Prostate gland (tissue), 2 donors: ENCODE results near the gene DACT2. TPM values are rescaled to one million over a fixed set of nuclear protein-coding genes. Genes with fewer than 3 reads are reported as not detected.

Experiments used
- DNase-seq: peaks from one replicate; pipeline ENCODE4 v3.0.0-alpha.2; 2019; ENCODE audit warnings: low spot score
- H3K27ac ChIP-seq, 2 donors: fragments of 200-600 bp; sonication (generic); 2 replicates each; pipeline ENCODE4 v1.5.1; 2017 to 2019
- H3K27me3 ChIP-seq: fragments of 200-600 bp; sonication (generic); replicated peaks from 2 replicates; pipeline ENCODE4 v1.5.1; 2019; ENCODE audit not compliant: insufficient read depth
- H3K36me3 ChIP-seq, 2 donors: fragments of 200-600 bp; sonication (generic); 1 replicate in 1 of 2; 2 replicates in 1 of 2; pipeline versions ENCODE4 v1.5.1 to v1.8.1; 2017 to 2019
- H3K4me1 ChIP-seq: fragments of 200-600 bp; sonication (generic); replicated peaks from 2 replicates; pipeline ENCODE4 v1.5.1; 2019
- H3K4me3 ChIP-seq, 2 donors: fragments of 200-600 bp; sonication (generic); 2 replicates each; pipeline ENCODE4 v1.5.1; 2017 to 2019
- H3K9me3 ChIP-seq: fragments of 200-600 bp; sonication (generic); 2 replicates; pipeline ENCODE4 v1.5.1; 2017
- CTCF ChIP-seq, 4 experiments: fragments of 200-600 bp in 2 of 4; fragments of 450-650 bp in 2 of 4; sonication (generic) in 2 of 4; IDR thresholded peaks; 1 replicate in 3 of 4; 2 replicates in 1 of 4; pipeline ENCODE4 v1.5.1; 2016 to 2019; ENCODE audit warnings: antibody characterized with exemption in 4 of 4, mild to moderate bottlenecking in 2 of 4, moderate library complexity in 2 of 4
- POLR2A ChIP-seq: fragments of 450-650 bp; IDR thresholded peaks from one replicate; pipeline ENCODE4 v1.6.1; 2016; ENCODE audit warnings: antibody characterized with exemption, mild to moderate bottlenecking
- POLR2AphosphoS5 ChIP-seq: sonication (generic); formaldehyde crosslinking; IDR thresholded peaks from one replicate; pipeline ENCODE4 v1.6.1; 2017; ENCODE audit warnings: antibody characterized with exemption
- WGBS: methylation state at CpG from one replicate; pipeline ENCODE4 v1.1.5; 2018; 5-methylcytosine and 5-hydroxymethylcytosine counted together
- intact Hi-C: fragments of 100-400 bp; cut with DNase I; formaldehyde crosslinking; loops from one replicate; pipeline ENCODE4 v1.14.2; 2022
- total RNA-seq, 2 donors: library from RNA; depleted of rRNA; stranded (reverse); fragments of >200 nt; gene quantifications; one replicate each; pipeline ENCODE4 v1.1.0, GENCODE V29; 2016

DACT2 gene
- total RNA-seq, 2 donors from 2014 or later, result 22.1 to 28.1 TPM

- H3K4me1 ChIP-seq, result no peaks in the 10 kb centered on the region
- TF ChIP-seq CTCF (IDR thresholded peaks at IDR 0.05), result no peak
- TF ChIP-seq POLR2AphosphoS5, result no peak
- TF ChIP-seq POLR2A, result no peak
- H3K36me3 ChIP-seq, result no peaks in the 10 kb centered on the region
- intact Hi-C loops, result no loop called here
- H3K4me3 ChIP-seq, result no peak overlapping the region
- no peaks in the 10 kb centered on the region for H3K27me3 ChIP-seq
- H3K9me3 ChIP-seq, result no peaks in the 10 kb centered on the region
- WGBS, result 80% methylated on average over 4 of the region's 4 CpGs
- no peak overlapping the region for H3K27ac ChIP-seq
- no peak for DNase-seq
Measured at GRCh38 chr6:168349718-168350210, 30.2 kb upstream of the DACT2 start.

- H3K36me3 ChIP-seq, result no peaks in the 10 kb centered on the region
- TF ChIP-seq POLR2A, result no peak
- no peak for TF ChIP-seq CTCF (IDR thresholded peaks at IDR 0.05)
- no peak for TF ChIP-seq POLR2AphosphoS5
- H3K9me3 ChIP-seq, result no peaks in the 10 kb centered on the region
- no peak for DNase-seq
- no peaks in the 10 kb centered on the region for H3K4me1 ChIP-seq
- H3K27me3 ChIP-seq, result no peaks in the 10 kb centered on the region
- intact Hi-C loops, result no loop called here
- 88% methylated on average over 8 of the region's 8 CpGs for WGBS
- H3K4me3 ChIP-seq, result no peak overlapping the region
- H3K27ac ChIP-seq, result no peak overlapping the region
Measured at GRCh38 chr6:168348186-168348585, 28.6 kb upstream of the DACT2 start.

- WGBS, result 93% methylated on average over 17 of the region's 17 CpGs
- intact Hi-C loops, result no loop called here
- H3K36me3 ChIP-seq, result no peaks in the 10 kb centered on the region
- no peak for TF ChIP-seq POLR2AphosphoS5
- no peak for TF ChIP-seq POLR2A
- TF ChIP-seq CTCF (IDR thresholded peaks at IDR 0.05), result no peak
- DNase-seq, result no peak
- no peaks in the 10 kb centered on the region for H3K4me1 ChIP-seq
- no peak overlapping the region for H3K4me3 ChIP-seq
- H3K27me3 ChIP-seq, result no peaks in the 10 kb centered on the region
- H3K27ac ChIP-seq, result no peak overlapping the region
- no peaks in the 10 kb centered on the region for H3K9me3 ChIP-seq
Measured at GRCh38 chr6:168347615-168348014, 28.0 kb upstream of the DACT2 start.

- TF ChIP-seq POLR2A, result no peak
- H3K27me3 ChIP-seq, result no peaks in the 10 kb centered on the region
- H3K4me3 ChIP-seq, result no peak overlapping the region
- no peaks in the 10 kb centered on the region for H3K4me1 ChIP-seq
- no peak overlapping the region for H3K27ac ChIP-seq
- WGBS, result 99% methylated on average over 7 of the region's 7 CpGs
- no peaks in the 10 kb centered on the region for H3K9me3 ChIP-seq
- intact Hi-C loops, result no loop called here
- DNase-seq, result no peak
- H3K36me3 ChIP-seq, result no peaks in the 10 kb centered on the region
Measured at GRCh38 chr6:168347053-168347452, 27.5 kb upstream of the DACT2 start.

- Histone ChIP-seq H3K4me3 (no peak overlapping the region), H3K36me3 (no peaks in the 10 kb centered on the region), H3K9me3 (no peaks in the 10 kb centered on the region), H3K27me3 (no peaks in the 10 kb centered on the region), H3K4me1 (no peaks in the 10 kb centered on the region), H3K27ac (no peak overlapping the region)
- WGBS, result 66% methylated on average over 24 of the region's 33 CpGs
- TF ChIP-seq POLR2A (no peak), CTCF (IDR thresholded peaks at IDR 0.05) (no peak), POLR2AphosphoS5 (no peak)
- no peak for DNase-seq
- intact Hi-C loops, result no loop called here
Measured at GRCh38 chr6:168345896-168346754, 26.5 kb upstream of the DACT2 start.
